Tibial artery (tissue), 4 donors: ENCODE results near the gene DAND5.
A peak's percentile ranks its signal among the peaks of the same experiment; 100 is the strongest.
"Not testable (repeated sequence)": the region's sequence is repeated elsewhere in the genome, so short reads cannot be mapped to it uniquely, and the experiment has no call there.

ENCODE experiments used
- DNase-seq, 2 donors: peaks; one replicate each; pipeline ENCODE4 v3.0.0-alpha.2; 2019
- H3K27ac ChIP-seq, 2 donors: fragments of 200-600 bp; sonication (generic) in 1 of 2; 1 replicate in 1 of 2; 2 replicates in 1 of 2; pipeline ENCODE4 v1.5.1; 2018 to 2019; ENCODE audit warnings: mild to moderate bottlenecking in 1 of 2
- H3K27me3 ChIP-seq, 2 donors: fragments of 200-600 bp; sonication (generic) in 1 of 2; one replicate each; pipeline versions ENCODE4 v1.5.1 to v1.6.0; 2016 to 2019
- H3K36me3 ChIP-seq, 3 donors: fragments of 200-600 bp; sonication (generic) in 2 of 3; one replicate each; pipeline ENCODE4 v1.5.1; 2016 to 2019; ENCODE audit warnings: mild to moderate bottlenecking in 2 of 3
- H3K4me1 ChIP-seq, 4 donors: fragments of 200-600 bp; sonication (generic) in 2 of 4; 1 replicate in 3 of 4; 2 replicates in 1 of 4; pipeline ENCODE4 v1.5.1; 2016 to 2019
- H3K4me3 ChIP-seq, 2 donors: fragments of 200-600 bp; sonication (generic) in 1 of 2; 1 replicate in 1 of 2; 2 replicates in 1 of 2; pipeline ENCODE4 v1.5.1; 2018 to 2019; ENCODE audit warnings: mild to moderate bottlenecking in 2 of 2
- H3K9me3 ChIP-seq, 3 donors: fragments of 200-600 bp; sonication (generic) in 1 of 3; one replicate each; pipeline ENCODE4 v1.5.1; 2016 to 2019
- CTCF ChIP-seq, 2 experiments: fragments of 200-600 bp in 1 of 2; fragments of 450-650 bp in 1 of 2; IDR thresholded peaks; one replicate each; pipeline ENCODE4 v1.5.1; 2017 to 2019; ENCODE audit warnings: antibody characterized with exemption in 2 of 2, mild to moderate bottlenecking in 1 of 2, moderate library complexity in 1 of 2
- intact Hi-C: fragments of 100-400 bp; cut with DNase I; formaldehyde crosslinking; loops from one replicate; pipeline ENCODE4 v1.15.0; 2023; ENCODE audit warnings: low total_unique reads

The DAND5 gene

GRCh38 chr19:12967907-12968306 lies 1.5 kb upstream of the DAND5 start:
- intact Hi-C loops, result loop anchor here (5.0 kb wide), 2 partner anchors 81 to 294 kb away; partner anchors contain the start of gene KLF1
- Histone ChIP-seq H3K4me1 (peaks cover 0 to 15% (median 4%) of the 10 kb centered on the region in 4 donors), H3K4me3 (no peak overlapping the region), H3K36me3 (no peaks in the 10 kb centered on the region), H3K9me3 (no peaks in the 10 kb centered on the region), H3K27me3 (no peaks in the 10 kb centered on the region), H3K27ac (no peak overlapping the region)
- DNase-seq, result no peak
- TF ChIP-seq CTCF (IDR thresholded peaks at IDR 0.05), result no peak

DNA sequence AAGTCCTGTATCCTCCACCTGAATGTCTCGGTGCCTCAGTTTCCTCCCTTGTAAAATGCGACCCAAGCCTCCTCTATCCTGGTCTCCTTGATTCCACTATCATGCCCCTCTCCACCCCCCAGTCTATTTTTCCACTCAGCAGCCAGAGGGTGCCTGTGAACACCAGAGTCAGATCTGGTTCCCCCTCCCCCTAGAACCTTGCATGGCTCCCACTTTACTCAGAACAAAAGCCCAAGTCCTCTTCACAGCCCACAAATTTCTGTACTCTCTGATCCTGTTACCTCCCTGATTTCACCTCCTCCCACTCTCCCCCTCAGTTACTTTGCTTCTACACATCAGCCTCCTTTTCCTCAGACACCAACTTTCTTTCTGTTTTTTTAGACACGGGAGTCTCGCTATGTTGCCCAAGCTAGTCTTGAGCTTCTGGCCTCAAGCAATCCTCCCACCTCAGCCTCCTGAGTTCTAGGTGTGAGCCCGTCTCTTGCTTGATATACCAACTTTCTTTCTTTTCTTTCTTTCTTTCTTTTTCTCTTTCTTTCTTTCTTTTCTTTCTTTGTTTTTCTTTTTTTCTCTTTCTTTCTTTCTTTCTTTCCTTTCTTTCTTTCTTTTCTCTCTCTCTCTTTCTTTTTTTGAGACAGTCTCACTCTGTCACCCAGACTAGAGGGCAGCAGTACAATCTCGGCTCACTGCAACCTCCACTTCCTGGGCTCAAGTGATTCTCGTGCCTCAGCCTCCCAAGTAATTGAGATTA lies 869 bp downstream of the DAND5 start:
- H3K36me3 ChIP-seq, result no peaks in the 10 kb centered on the region
- H3K9me3 ChIP-seq, result no peaks in the 10 kb centered on the region
- DNase-seq, result no peak
- peak overlapping the region; percentile 51 to 75 for H3K27ac ChIP-seq
- H3K27me3 ChIP-seq, result no peaks in the 10 kb centered on the region
- intact Hi-C loops, result no loop called here
- peaks cover 0 to 15% (median 4%) of the 10 kb centered on the region in 4 donors for H3K4me1 ChIP-seq
- no peak overlapping the region for H3K4me3 ChIP-seq
- TF ChIP-seq CTCF (IDR thresholded peaks at IDR 0.05), result no peak

DNA sequence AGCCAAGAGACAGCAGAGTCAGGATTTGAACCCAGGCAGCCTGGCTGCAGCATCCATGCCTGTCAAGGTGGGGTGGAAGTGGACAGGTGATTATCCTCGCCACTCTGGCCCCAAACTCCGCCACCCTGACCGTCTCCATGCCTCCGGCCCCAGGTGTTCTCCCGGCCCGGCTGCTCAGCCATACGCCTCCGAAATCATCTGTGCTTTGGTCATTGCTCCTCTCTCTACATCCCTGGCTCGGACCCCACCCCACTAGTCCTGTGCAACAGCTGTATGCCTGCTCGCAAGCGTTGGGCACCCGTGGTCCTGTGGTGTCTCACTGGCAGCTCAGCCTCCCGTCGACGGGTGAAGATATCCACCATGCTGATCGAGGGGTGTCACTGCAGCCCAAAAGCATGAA lies 3.9 kb downstream of the DAND5 start:
- Histone ChIP-seq H3K27ac (no peak overlapping the region), H3K9me3 (no peaks in the 10 kb centered on the region), H3K4me1 (peaks cover 0 to 9% (median 4%) of the 10 kb centered on the region in 4 donors), H3K36me3 (no peaks in the 10 kb centered on the region), H3K27me3 (no peaks in the 10 kb centered on the region), H3K4me3 (no peak overlapping the region)
- no peak for DNase-seq
- intact Hi-C loops, result no loop called here
- TF ChIP-seq CTCF (IDR thresholded peaks at IDR 0.05), result no peak

- Histone ChIP-seq H3K4me1 (peaks cover 0 to 6% (median 2%) of the 10 kb centered on the region in 4 donors), H3K27ac (no peak overlapping the region), H3K27me3 (no peaks in the 10 kb centered on the region), H3K4me3 (no peak overlapping the region), H3K9me3 (no peaks in the 10 kb centered on the region), H3K36me3 (no peaks in the 10 kb centered on the region)
- intact Hi-C loops, result no loop called here
- no peak for DNase-seq
- TF ChIP-seq CTCF (IDR thresholded peaks at IDR 0.05), result no peak
Observed at GRCh38 chr19:12974301-12975220, 5.2 kb downstream of the DAND5 start.

GRCh38 chr19:12975221-12975741 lies 5.9 kb downstream of the DAND5 start:
- no peak overlapping the region for H3K4me3 ChIP-seq
- no peak for DNase-seq
- H3K27ac ChIP-seq, result no peak overlapping the region
- H3K9me3 ChIP-seq, result no peaks in the 10 kb centered on the region
- no peaks in the 10 kb centered on the region for H3K36me3 ChIP-seq
- H3K4me1 ChIP-seq, result no peaks in the 10 kb centered on the region
- no peaks in the 10 kb centered on the region for H3K27me3 ChIP-seq
- no peak for TF ChIP-seq CTCF (IDR thresholded peaks at IDR 0.05)
- intact Hi-C loops, result no loop called here

GRCh38 chr19:12976109-12976508 lies 6.7 kb downstream of the DAND5 start:
- H3K4me3 ChIP-seq, H3K4me1 ChIP-seq, intact Hi-C loops, H3K27me3 ChIP-seq, H3K27ac ChIP-seq, DNase-seq, H3K36me3 ChIP-seq, H3K9me3 ChIP-seq: not testable (repeated sequence)
